BJ (cell line): ENCODE data around the gene ROR2. TPM values are rescaled to one million over a fixed set of nuclear protein-coding genes. Genes with fewer than 3 reads are reported as not detected.

Experiments used
- CTCF ChIA-PET: fragments of 350-600 bp; formaldehyde crosslinking; extraction: SDS; loops from one replicate; lab custom pipeline; 2021; ENCODE audit warnings: antibody characterized with exemption, inconsistent platforms; lab: Yijun Ruan, JAX
- POLR2A ChIA-PET: fragments of 300-600 bp; sonication (Branson Sonifier 250); formaldehyde crosslinking; extraction: SDS; loops from one replicate; lab custom pipeline; 2021; ENCODE audit warnings: antibody characterized with exemption; lab: Charles Lee
- DNase-seq: peaks from one replicate; pipeline ENCODE4 v3.0.0-alpha.2; 2011; ENCODE audit warnings: low read depth
- H3K27me3 ChIP-seq: 2 replicates; pipeline ENCODE4 v1.6.0; 2011; ENCODE audit warnings: low read length; ENCODE audit not compliant: control insufficient read depth, insufficient read depth
- H3K36me3 ChIP-seq: 2 replicates; pipeline ENCODE4 v1.5.1; 2011; ENCODE audit warnings: low read length; ENCODE audit not compliant: control insufficient read depth, insufficient read depth
- H3K4me3 ChIP-seq: 2 replicates; pipeline ENCODE4 v1.5.1; 2011; ENCODE audit warnings: low read depth, mild to moderate bottlenecking, control low read depth, low read length
- polyA plus RNA-seq: library from polyadenylated mRNA; depleted of rRNA; stranded (reverse); fragments of >200 nt; gene quantifications from 2 replicates; pipeline ENCODE4 v1.2.3, GENCODE V29; 2011
- TF ChIP-seq, protein P1 (sequence below): IDR thresholded peaks from 2 replicates; pipeline ENCODE4 v1.5.1; 2011; ENCODE audit warnings: low read depth, mild to moderate bottlenecking, control low read depth, inconsistent platforms, low read length, moderate library complexity; ENCODE audit not compliant: insufficient read depth

ROR2 gene
- polyA plus RNA-seq, 1 experiment: 1.1 TPM

- ChIA-PET CTCF (interaction anchor here (1.4 kb wide), 1 partner anchor 30 kb away, joined by 3 read pairs; no protein-coding TSS in a partner anchor), POLR2A (no interaction called here)
- DNase-seq: peak; percentile 47
- no peaks in the 10 kb centered on the region for H3K36me3 ChIP-seq
- TF ChIP-seq, protein P1, sequence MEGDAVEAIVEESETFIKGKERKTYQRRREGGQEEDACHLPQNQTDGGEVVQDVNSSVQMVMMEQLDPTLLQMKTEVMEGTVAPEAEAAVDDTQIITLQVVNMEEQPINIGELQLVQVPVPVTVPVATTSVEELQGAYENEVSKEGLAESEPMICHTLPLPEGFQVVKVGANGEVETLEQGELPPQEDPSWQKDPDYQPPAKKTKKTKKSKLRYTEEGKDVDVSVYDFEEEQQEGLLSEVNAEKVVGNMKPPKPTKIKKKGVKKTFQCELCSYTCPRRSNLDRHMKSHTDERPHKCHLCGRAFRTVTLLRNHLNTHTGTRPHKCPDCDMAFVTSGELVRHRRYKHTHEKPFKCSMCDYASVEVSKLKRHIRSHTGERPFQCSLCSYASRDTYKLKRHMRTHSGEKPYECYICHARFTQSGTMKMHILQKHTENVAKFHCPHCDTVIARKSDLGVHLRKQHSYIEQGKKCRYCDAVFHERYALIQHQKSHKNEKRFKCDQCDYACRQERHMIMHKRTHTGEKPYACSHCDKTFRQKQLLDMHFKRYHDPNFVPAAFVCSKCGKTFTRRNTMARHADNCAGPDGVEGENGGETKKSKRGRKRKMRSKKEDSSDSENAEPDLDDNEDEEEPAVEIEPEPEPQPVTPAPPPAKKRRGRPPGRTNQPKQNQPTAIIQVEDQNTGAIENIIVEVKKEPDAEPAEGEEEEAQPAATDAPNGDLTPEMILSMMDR: no peak
- H3K4me3 ChIP-seq: no peak overlapping the region
- no peaks in the 10 kb centered on the region for H3K27me3 ChIP-seq
Observed at GRCh38 chr9:91560301-91560700, 389.7 kb downstream of the ROR2 start.

GRCh38 chr9:91558879-91559278, 391.1 kb downstream of the ROR2 start:
- DNase-seq: no peak
- H3K36me3 ChIP-seq: no peaks in the 10 kb centered on the region

GRCh38 chr9:91558395-91558794, 391.6 kb downstream of the ROR2 start:
- H3K27me3 ChIP-seq: no peaks in the 10 kb centered on the region
- no peak for DNase-seq
- CTCF ChIA-PET: no interaction called here
- POLR2A ChIA-PET: no interaction called here
- no peaks in the 10 kb centered on the region for H3K36me3 ChIP-seq
- H3K4me3 ChIP-seq: no peak overlapping the region
- TF ChIP-seq, protein P1: no peak

More at GRCh38 chr9:91558879-91559278, 391.1 kb downstream of the ROR2 start:
- ChIA-PET CTCF (no interaction called here), POLR2A (no interaction called here)
- TF ChIP-seq, protein P1: no peak
- Histone ChIP-seq H3K27me3 (no peaks in the 10 kb centered on the region), H3K4me3 (no peak overlapping the region)

DNA sequence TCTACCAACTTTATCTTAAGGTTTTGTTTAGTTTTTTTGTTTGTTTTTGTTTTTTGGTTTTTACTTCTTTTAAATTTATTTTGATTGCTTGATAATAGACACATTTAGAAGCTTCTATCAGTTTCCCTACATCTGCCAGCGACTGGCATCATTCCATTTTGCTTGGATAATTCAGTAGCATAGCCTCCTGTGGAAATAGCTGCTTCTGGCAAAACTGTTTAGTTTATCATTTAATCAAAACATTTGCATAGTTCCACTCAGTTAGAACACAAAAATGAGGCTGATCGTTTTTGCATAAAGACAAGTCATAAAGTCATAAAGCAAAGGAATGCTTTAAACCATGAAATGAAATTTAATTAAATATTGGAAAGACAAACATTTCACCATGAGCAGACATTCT, 392.7 kb downstream of the ROR2 start:
- H3K27me3 ChIP-seq: no peaks in the 10 kb centered on the region
- ChIA-PET POLR2A (no interaction called here), CTCF (no interaction called here)
- no peak for DNase-seq
- no peak overlapping the region for H3K4me3 ChIP-seq
- H3K36me3 ChIP-seq: no peaks in the 10 kb centered on the region
- TF ChIP-seq, protein P1: no peak

DNA sequence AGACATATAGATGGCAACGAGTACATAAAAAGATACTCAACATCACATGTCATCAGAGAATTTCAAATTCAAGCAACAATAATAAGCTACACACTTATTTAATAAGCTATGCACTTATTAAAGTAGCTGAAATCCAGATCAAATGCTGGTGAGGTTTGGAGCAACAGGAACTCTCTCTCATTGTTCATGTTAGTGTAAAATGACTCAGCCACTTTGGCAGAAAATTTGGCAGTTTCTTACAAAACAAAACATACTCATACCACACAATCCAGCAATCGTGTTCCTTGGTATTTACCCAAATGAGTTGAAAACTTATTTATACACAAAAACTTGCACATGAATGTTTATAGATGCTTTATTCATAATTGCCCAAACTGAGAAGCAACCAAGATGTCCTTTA, 394.9 kb downstream of the ROR2 start:
- DNase-seq: no peak
- CTCF ChIA-PET: no interaction called here

More for the DNA sequence above, 394.9 kb downstream of the ROR2 start:
- TF ChIP-seq, protein P1: no peak
- POLR2A ChIA-PET: no interaction called here
- Histone ChIP-seq H3K4me3 (no peak overlapping the region), H3K36me3 (no peaks in the 10 kb centered on the region), H3K27me3 (no peaks in the 10 kb centered on the region)
